Measurements from ENCODE around the gene PADI4. TPM values are rescaled to one million over a fixed set of nuclear protein-coding genes. Genes with fewer than 3 reads are reported as not detected.

Gene PADI4
- total RNA-seq, 1 donor from 2014 or later = not detected

GRCh38 chr1:17359031-17359430, 51.0 kb downstream of the PADI4 start:
- H3K4me3 ChIP-seq = no peak overlapping the region
- TF ChIP-seq CTCF (IDR thresholded peaks at IDR 0.05) = no peak
- H3K4me1 ChIP-seq = no peaks in the 10 kb centered on the region
- no peaks in the 10 kb centered on the region for H3K36me3 ChIP-seq
- no peak overlapping the region for H3K27ac ChIP-seq
- intact Hi-C loops (cut with DNase I) = no loop called here
- no peaks in the 10 kb centered on the region for H3K27me3 ChIP-seq
- no peaks in the 10 kb centered on the region for H3K9me3 ChIP-seq
- DNase-seq (ENCODE audit: low spot score in 2 of 2) = no peak

GRCh38 chr1:17359808-17360207, 51.8 kb downstream of the PADI4 start:
- no peak for TF ChIP-seq CTCF (IDR thresholded peaks at IDR 0.05)
- no peaks in the 10 kb centered on the region for H3K4me1 ChIP-seq
- DNase-seq (ENCODE audit: low spot score in 2 of 2) = no peak
- H3K27me3 ChIP-seq = no peaks in the 10 kb centered on the region
- no peak overlapping the region for H3K4me3 ChIP-seq
- peaks cover 0 to 3% of the 10 kb centered on the region in 2 donors for H3K9me3 ChIP-seq
- no peak overlapping the region for H3K27ac ChIP-seq
- H3K36me3 ChIP-seq = no peaks in the 10 kb centered on the region
- intact Hi-C loops (cut with DNase I) = no loop called here

GRCh38 chr1:17360272-17360956, 52.4 kb downstream of the PADI4 start:
- H3K4me1 ChIP-seq = no peaks in the 10 kb centered on the region
- no peaks in the 10 kb centered on the region for H3K27me3 ChIP-seq
- DNase-seq (ENCODE audit: low spot score in 2 of 2) = no peak

GRCh38 chr1:17361687-17362086, 53.7 kb downstream of the PADI4 start:
- intact Hi-C loops (cut with DNase I) = no loop called here
- Histone ChIP-seq H3K4me3 (no peak overlapping the region), H3K9me3 (peaks cover 0 to 3% of the 10 kb centered on the region in 2 donors), H3K27me3 (no peaks in the 10 kb centered on the region), H3K4me1 (no peaks in the 10 kb centered on the region), H3K36me3 (no peaks in the 10 kb centered on the region), H3K27ac (no peak overlapping the region)
- no peak for DNase-seq (ENCODE audit: low spot score in 2 of 2)
- TF ChIP-seq CTCF (IDR thresholded peaks at IDR 0.05) = no peak

More at GRCh38 chr1:17360272-17360956, 52.4 kb downstream of the PADI4 start:
- Histone ChIP-seq H3K27ac (no peak overlapping the region), H3K36me3 (no peaks in the 10 kb centered on the region), H3K9me3 (peaks cover 0 to 3% of the 10 kb centered on the region in 2 donors), H3K4me3 (no peak overlapping the region)
- intact Hi-C loops (cut with DNase I) = no loop called here
- no peak for TF ChIP-seq CTCF (IDR thresholded peaks at IDR 0.05)

- Histone ChIP-seq H3K27me3 (no peaks in the 10 kb centered on the region), H3K4me3 (no peak overlapping the region), H3K4me1 (no peaks in the 10 kb centered on the region), H3K9me3 (peaks cover 0 to 3% of the 10 kb centered on the region in 2 donors), H3K27ac (no peak overlapping the region), H3K36me3 (no peaks in the 10 kb centered on the region)
- DNase-seq (ENCODE audit: low spot score in 2 of 2) = no peak
- intact Hi-C loops (cut with DNase I) = no loop called here
- TF ChIP-seq CTCF (IDR thresholded peaks at IDR 0.05) = no peak
These were observed 55.4 kb downstream of the PADI4 start for GRCh38 chr1:17363351-17363750.
